Heart left ventricle (tissue), 16 donors: Measurements from ENCODE around the gene LRRC8E. TPM values are rescaled to one million over a fixed set of nuclear protein-coding genes. Genes with fewer than 3 reads are reported as not detected.
A peak's percentile ranks its signal among the peaks of the same experiment; 100 is the strongest.

Experiments
- ATAC-seq, 4 donors: fragments of 200-7000 bp; cut with Tn5 transposase; one replicate each; pipeline ENCODE4 v1.9.1; 2020 to 2022; ENCODE audit warnings: moderate library complexity in 4 of 4, mild to moderate bottlenecking in 3 of 4, moderate number of reproducible peaks in 1 of 4
- DNase-seq, 5 donors: peaks; one replicate each; pipeline ENCODE4 v3.0.0-alpha.2; 2020
- H3K27ac ChIP-seq, 12 donors: fragments of 200-600 bp; sonication (generic) in 4 of 12; one replicate each; pipeline versions ENCODE4 v1.5.0 to v1.8.0; 2016 to 2022; ENCODE audit warnings: mild to moderate bottlenecking in 2 of 12
- H3K27me3 ChIP-seq, 9 donors: fragments of 200-600 bp; sonication (generic) in 2 of 9; one replicate each; pipeline versions ENCODE4 v1.5.1 to v1.8.0; 2016 to 2022; ENCODE audit warnings: mild to moderate bottlenecking in 3 of 9
- H3K36me3 ChIP-seq, 9 donors: fragments of 200-600 bp; sonication (generic) in 2 of 9; one replicate each; pipeline versions ENCODE4 v1.5.0 to v1.8.0; 2018 to 2022; ENCODE audit warnings: mild to moderate bottlenecking in 2 of 9
- H3K4me1 ChIP-seq, 12 donors: fragments of 200-600 bp; sonication (generic) in 4 of 12; one replicate each; pipeline versions ENCODE4 v1.5.0 to v1.8.0; 2016 to 2022; ENCODE audit warnings: mild to moderate bottlenecking in 3 of 12
- H3K4me3 ChIP-seq, 12 donors: fragments of 200-600 bp; sonication (generic) in 4 of 12; one replicate each; pipeline versions ENCODE4 v1.5.0 to v1.8.0; 2017 to 2022; ENCODE audit warnings: mild to moderate bottlenecking in 9 of 12, moderate library complexity in 4 of 12
- H3K9me3 ChIP-seq, 12 donors: fragments of 200-600 bp; sonication (generic) in 4 of 12; one replicate each; pipeline versions ENCODE4 v1.5.0 to v1.8.0; 2016 to 2022; ENCODE audit warnings: mild to moderate bottlenecking in 1 of 12
- CTCF ChIP-seq, 12 donors: fragments of 200-600 bp; sonication (generic) in 4 of 12; IDR thresholded peaks; one replicate each; pipeline versions ENCODE4 v1.5.0 to v1.8.0; 2018 to 2022; ENCODE audit warnings: antibody characterized with exemption in 12 of 12, mild to moderate bottlenecking in 5 of 12
- POLR2A ChIP-seq, 2 donors: fragments of 450-650 bp; IDR thresholded peaks; one replicate each; pipeline ENCODE4 v1.6.1; 2017; ENCODE audit warnings: antibody characterized with exemption in 2 of 2, mild to moderate bottlenecking in 2 of 2, moderate library complexity in 2 of 2
- WGBS, 4 donors: extraction: QIAGEN DNeasy Blood & Tissue Kit in 2 of 4; methylation state at CpG; one replicate each; pipeline versions ENCODE4 v1.1.5 to v1.1.7; 2013 to 2018; 5-methylcytosine and 5-hydroxymethylcytosine counted together
- intact Hi-C, 10 donors: fragments of 100-400 bp; cut with DNase I; formaldehyde crosslinking; loops; one replicate each; pipeline versions ENCODE4 v1.11.1 to v1.14.2; 2022
- long read RNA-seq, 3 donors: library from polyadenylated mRNA; unstranded; transcript quantifications; one replicate each; pipeline ENCODE4 v2.0.0, GENCODE V29; 2020 to 2021
- polyA plus RNA-seq, 2 donors: library from polyadenylated mRNA; stranded (reverse); fragments of 200-250 nt; gene quantifications; one replicate each; pipeline ENCODE4 v1.2.3, GENCODE V29; 2013
- total RNA-seq, 9 donors: library from RNA; depleted of rRNA in 2 of 9; stranded (reverse); fragments of >200 nt in 2 of 9; fragmentation: NEBNext Ultra II Directional in 3 of 9; extraction: Animal tissue kit (Norgen Biotek cat#: 25700) in 3 of 9; gene quantifications; one replicate each; pipeline versions ENCODE4 v1.1.0 to v1.2.4, GENCODE V29; 2016 to 2023
- donor health status: ischemic (EF 13 %, LVEDD 7.1; RV severe dilation, severe dysfunction).
- donor health status: healthy with polysubstance abuse.
- donor health status: DM: no; HTN: yes; CAD: no.
- donor health status: DM: no; HTN: no; CAD: no.
- donor health status: ischemic (EF 25% LVEDD 6.9; RV normal size, moderate dysfunction).
- donor health status: ischemic (EF 25% LVEDD 5.7; RV mildly dilated, moderate dysfunction).
- donor health status: healthy.
- donor health status: DM: yes; HTN: yes; CAD: no.
- donor health status: ischemic (EF 35%, LVEDD 5.7; RV mildly dilated, moderate dysfunction).
- donor health status: nonischemic (EF 11% LVEDD 7.7; RV severe dilation, severe dysfunction).
- donor health status: DM: yes; HTN: yes; CAD: no.
- donor health status: PGD.
- donor health status: ischemic (EF 29% LVEDD 5.4; RV normal size, mild dysfunction).
- donor health status: nonischemic (EF 23%, LVEDD 6.1; RV moderate dilation, normal function).

The LRRC8E gene
- total RNA-seq (1 to 10 TPM in 4 of 9 donors, under 1 TPM in 5; 0.17 to 2.2 (median 1.00) TPM), polyA plus RNA-seq (1 to 10 TPM in 1 of 2 donors, under 1 TPM in 1; 0.27 to 2.6 TPM)
- long read RNA-seq, donor 1, partial matches to known transcripts: 0 of 1 reads
- long read RNA-seq, donor 1, other reads (novel, unspliced or antisense): 0 of 1 reads
- long read RNA-seq, donor 2, partial matches to known transcripts: 0 of 4 reads
- long read RNA-seq, donor 2, other reads (novel, unspliced or antisense): 0 of 4 reads
- long read RNA-seq, donor 3, partial matches to known transcripts: 0 of 5 reads
- long read RNA-seq, donor 3, other reads (novel, unspliced or antisense): 1 of 5 reads

GRCh38 chr19:7888145-7888825 lies at the start of gene LRRC8E:
Gene LRRC8E (plus strand): TSS chr19:7888510. CDS start chr19:7895604, 7,094 bp downstream.
- Histone ChIP-seq H3K36me3 (no peaks in the 10 kb centered on the region), H3K27ac (no peak within 1 kb of the TSS), H3K9me3 (no peaks in the 10 kb centered on the region), H3K27me3 (peaks cover 4 to 34% (median 10%) of the 10 kb centered on the region in 9 donors), H3K4me1 (peaks cover 0 to 7% (median 0%) of the 10 kb centered on the region in 12 donors), H3K4me3 (peak within 1 kb of the TSS; percentile 1 to 52 (median 36))
- 9 to 35% (median 15%) methylated on average over 9 to 53 of the region's 53 CpGs for WGBS, 4 donors
- no peak for TF ChIP-seq CTCF (IDR thresholded peaks at IDR 0.05)
- no peak for TF ChIP-seq POLR2A (IDR thresholded peaks at IDR 0.05)
- intact Hi-C loops: no loop called here
- ATAC-seq (peak in 3 of 4 donors; percentile 52 to 93 (median 85)), DNase-seq (peak in 2 of 5 donors; percentile 25 to 56)

- intact Hi-C loops: no loop called here
- no peak for DNase-seq
- Histone ChIP-seq H3K4me1 (no peaks in the 10 kb centered on the region), H3K9me3 (no peaks in the 10 kb centered on the region), H3K27ac (no peak overlapping the region), H3K4me3 (no peak overlapping the region), H3K27me3 (no peaks in the 10 kb centered on the region), H3K36me3 (no peaks in the 10 kb centered on the region)
- no peak for TF ChIP-seq CTCF (IDR thresholded peaks at IDR 0.05)
- no peak for TF ChIP-seq POLR2A (IDR thresholded peaks at IDR 0.05)
- 84 to 96% (median 94%) methylated on average over 6 of the region's 6 CpGs for WGBS, 4 donors
- ATAC-seq: no peak
These were observed 48.8 kb upstream of the LRRC8E start for GRCh38 chr19:7839476-7839875.

- no peak overlapping the region for H3K27ac ChIP-seq
- H3K27me3 ChIP-seq: no peaks in the 10 kb centered on the region
- intact Hi-C loops: no loop called here
- H3K4me1 ChIP-seq: no peaks in the 10 kb centered on the region
- no peaks in the 10 kb centered on the region for H3K36me3 ChIP-seq
- H3K4me3 ChIP-seq: no peak overlapping the region
- DNase-seq (peak in 1 of 5 donors; percentile 0), ATAC-seq (no peak)
- no peaks in the 10 kb centered on the region for H3K9me3 ChIP-seq
- WGBS, 4 donors: 81 to 90% (median 85%) methylated on average over 8 of the region's 8 CpGs
- no peak for TF ChIP-seq POLR2A (IDR thresholded peaks at IDR 0.05)
- no peak for TF ChIP-seq CTCF (IDR thresholded peaks at IDR 0.05)
These were observed 47.7 kb upstream of the LRRC8E start for GRCh38 chr19:7840629-7841028.
